GM19397 (cell line): ENCODE data around the gene HOXC11.

Experiments
- ATAC-seq: cut with Tn5 transposase; IDR thresholded peaks from one replicate; pipeline ENCODE4 v1.9.1; 2021; ENCODE audit warnings: mild to moderate bottlenecking, moderate library complexity; ENCODE audit not compliant: unreplicated experiment

Gene HOXC11

DNA sequence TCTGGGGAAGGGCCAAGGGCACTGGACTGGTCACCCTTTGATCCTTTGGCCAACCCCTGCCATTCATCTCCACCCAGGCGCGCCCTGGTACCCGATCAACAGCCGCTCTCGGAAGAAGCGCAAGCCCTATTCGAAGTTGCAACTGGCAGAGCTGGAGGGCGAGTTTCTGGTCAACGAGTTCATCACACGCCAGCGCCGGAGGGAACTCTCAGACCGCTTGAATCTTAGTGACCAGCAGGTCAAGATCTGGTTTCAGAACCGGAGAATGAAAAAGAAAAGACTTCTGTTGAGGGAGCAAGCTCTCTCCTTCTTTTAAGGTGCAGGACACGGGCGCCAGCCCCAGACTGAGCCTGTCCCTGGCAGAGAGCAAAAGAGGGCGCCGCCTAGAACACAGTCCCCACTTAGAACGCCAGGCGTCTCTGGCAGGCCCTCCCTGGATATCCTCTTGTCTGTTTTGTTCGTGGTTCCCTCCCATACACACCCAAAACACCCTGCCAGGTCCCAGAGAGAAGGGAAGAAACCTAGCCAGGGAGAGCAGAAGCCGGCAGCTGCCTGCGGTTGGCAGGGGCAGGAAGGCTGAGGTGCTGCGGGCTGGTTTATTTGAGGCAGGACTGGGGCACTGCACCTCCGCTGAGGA lies 16.6 kb upstream of the HOXC11 start:
- ATAC-seq: no peak

DNA sequence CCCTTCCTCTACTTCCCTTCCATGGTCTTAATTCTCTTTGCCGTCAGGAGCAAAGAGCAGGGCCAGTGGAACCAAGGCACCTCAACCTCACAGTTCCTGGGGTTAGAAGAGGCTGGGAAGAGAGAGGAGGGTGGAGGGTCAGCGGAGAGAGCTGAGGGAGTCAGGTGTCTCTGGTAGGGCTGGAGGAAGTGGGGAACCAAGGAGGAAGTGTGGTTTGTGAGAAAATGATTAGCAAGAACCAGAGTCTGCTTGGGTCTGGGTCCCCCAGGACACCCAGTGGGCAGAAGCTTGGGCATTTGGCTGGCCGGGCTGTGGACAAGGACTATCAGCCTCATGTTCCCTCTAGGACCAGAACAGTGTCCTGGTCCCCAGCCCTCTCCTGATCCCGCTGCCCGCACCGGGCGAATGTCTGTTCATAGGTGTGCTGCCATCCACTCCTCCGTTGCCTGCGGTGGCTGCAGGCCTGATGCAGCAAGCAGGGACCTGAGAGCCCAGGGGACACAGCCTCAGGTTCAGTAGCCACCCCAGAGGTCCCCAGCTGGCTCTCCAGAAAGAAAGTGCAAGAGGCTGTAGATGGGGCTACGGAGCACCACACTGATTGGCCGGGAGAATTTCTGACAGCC lies 15.9 kb upstream of the HOXC11 start:
- no peak for ATAC-seq

DNA sequence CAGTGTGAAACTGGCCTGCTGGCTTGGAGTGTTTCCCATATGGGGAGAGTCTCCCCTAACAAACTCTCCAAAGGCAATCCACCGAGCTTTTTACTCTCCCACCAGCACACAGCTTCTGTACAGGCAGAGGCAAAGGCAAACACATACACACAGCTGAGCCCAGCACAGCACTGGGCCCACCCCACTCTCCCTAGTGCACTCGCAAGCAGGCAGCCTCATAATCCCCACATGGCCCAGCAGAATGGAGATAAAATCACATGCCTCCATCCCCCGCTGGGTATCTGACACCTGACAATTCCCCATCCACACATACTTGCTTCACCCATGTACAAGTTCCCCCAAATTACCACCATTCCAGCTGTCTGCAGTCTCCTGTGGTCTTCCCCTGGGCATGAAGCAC lies 14.8 kb upstream of the HOXC11 start:
- no peak for ATAC-seq

DNA sequence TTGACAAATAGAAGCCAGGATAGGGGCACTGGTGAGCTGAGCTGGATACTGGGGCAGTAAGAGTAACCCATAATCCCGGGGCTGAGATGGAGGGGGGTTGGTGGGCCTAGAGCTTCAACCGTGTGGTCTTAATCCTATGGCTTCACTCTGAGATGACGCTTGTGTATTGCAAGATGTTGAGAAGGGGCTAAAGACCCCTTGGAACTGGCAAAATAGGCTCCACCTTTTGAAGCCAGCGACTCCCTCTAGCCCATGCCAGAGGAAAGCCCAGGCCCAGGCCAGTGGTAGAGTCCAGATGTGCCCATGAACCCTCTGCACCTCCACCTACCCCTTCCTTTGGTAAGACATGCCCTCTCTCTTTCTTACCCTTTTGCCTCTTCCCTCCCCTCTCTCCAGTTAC lies 13.6 kb upstream of the HOXC11 start:
- ATAC-seq: no peak

DNA sequence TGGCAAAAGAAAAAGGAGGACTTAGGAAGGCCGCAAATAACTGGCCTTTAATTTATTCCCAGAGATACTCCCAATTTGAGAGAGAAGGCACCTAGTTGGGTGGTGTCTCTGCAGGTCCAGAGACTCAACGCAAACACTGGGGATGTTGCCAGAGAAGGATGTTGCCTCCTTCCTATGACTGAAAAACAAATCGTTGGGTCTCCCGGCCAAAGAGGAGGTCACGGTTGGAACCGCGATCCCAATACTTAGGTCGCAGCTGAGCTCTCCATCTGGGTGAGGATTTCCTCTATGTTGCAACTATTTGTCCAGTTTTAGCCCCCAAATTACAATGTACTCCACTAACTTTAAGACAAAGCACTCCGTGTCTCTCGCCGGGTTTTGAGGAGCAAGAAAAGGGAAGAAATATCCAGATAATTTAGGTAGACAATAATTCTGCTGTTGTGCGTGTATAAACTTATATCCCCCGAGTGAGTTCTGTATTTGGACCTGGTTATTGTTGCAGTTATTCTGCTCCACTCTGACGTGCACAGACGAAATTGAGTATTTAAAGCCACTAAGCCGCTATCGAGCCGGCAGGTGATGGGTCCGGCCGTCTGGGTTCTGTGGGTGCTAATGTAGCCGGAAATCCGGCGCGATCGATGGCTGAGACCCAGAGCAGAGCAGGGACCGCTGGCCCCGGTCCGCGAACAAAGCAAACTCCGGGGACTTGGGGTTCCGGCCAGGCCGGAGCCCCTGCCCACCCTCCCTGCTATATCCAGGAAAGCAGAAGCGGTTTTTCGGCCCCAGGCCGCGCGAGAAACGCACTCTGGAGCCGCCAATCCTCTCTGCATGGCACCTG lies 12.5 kb upstream of the HOXC11 start:
- ATAC-seq: no peak

DNA sequence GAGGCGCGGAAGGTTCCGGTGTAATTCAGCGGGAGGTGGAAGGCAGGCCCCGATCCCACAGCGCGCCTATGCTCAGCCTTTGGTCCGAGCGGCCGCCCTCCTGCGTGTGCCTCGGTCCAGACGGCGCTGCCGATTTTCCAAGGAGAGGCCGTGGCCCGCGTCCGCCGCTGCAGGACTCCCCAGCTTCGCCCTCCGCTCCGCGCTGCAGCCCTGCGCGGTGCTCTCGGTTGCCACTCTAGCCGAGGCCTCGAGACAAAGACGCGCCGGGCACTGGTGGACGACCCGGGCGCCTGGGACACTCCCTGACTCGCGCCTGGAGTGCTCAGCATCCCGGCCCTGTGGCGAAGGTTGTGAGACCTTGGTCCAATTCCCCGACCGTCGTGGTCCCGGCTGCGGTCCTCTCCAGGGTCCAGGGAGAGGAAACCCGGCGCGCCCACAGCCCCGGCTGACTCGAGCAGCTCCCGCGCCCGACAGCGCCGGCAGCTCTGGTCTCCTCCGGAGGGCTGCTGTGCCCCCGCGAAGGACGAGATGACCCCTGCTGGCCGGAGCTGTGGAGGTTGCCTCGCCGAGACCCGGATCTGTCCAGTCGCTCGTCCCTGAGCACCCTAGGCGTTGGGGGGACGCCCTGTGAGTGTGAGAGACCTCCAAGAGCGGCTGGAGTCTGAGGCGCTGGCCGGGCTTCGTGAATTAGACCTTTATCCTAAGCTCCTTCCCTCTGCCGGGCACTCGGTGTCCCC lies 11.7 kb upstream of the HOXC11 start:
- ATAC-seq: no peak

DNA sequence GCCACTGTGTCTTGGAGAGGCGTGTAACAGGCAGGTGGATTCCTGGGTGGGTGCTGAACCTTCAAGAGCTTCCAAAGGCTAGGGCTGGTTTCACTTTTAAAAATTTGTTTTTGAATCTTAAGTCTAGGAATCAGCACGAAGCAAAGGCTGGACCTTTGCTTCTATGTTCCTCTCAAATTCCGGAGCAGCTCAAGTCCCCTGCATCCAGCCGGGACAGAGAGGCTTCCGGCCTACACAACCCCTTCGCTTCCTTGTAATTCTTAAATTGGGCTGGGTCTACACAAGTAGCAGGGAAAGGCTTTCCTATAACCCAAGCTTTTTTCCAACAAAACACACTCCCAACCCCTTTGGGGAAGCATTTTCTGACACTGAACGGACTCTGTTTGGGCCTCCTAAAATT lies 9.9 kb upstream of the HOXC11 start:
- ATAC-seq: no peak

DNA sequence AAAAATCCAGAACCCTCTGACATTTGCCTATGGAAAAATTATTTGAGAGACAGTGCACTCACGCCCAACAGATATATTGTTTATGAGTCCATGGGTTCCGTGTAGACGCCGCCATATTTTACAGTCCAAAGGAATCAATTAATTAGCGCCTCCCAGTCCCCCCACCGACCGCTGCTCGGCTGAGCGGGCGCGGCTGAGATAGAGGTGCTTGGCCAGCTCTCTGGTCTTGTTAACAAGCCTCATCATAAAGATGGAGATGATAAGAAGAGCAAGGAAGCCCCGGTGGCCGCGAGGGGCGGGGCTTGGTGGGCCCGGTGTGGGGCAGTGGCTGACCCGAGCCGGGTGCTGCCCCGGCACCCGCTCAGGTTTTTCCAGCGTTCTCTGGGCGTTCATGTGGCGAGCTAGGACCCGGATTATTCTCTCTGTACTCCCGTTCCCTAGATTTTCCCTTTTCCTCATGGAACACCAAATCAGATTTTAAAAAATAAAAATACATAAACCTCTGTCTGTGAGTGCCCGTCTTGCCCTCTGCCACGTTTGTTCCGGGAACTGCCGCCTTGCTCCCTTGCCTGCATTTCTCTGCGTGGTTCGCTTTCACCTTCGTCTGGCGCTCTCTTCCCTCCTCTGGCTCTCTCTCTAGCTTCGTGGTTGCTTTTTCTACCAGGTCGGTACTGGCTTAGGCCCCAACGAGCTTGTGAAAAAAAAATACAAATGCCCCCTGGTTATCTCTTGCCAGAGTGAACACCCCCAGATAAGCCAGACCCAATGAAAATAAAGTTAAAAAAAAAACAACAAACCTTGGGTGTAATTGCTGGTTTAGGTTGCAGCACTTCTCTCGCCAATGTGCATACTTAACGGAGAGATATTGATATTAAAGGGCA lies 9.3 kb upstream of the HOXC11 start:
- no peak for ATAC-seq

DNA sequence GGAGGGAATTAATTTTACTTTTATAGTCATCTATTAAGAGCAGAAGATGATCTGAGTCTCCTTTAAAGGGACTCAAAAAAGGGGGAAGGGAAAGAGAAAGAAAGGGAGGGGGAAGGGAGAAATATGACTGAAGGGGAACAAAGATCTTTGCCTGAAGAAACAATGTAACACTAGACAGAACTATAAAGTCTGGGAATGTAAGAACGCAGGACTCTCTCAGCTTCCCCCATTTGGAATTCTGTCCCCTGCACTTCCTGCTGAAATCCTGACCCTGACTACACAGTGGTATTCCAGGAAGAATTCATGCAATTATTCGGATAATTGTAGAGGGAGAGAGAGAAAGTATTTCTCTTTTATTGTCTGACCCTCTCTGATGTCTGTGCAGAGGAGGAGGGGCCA lies 8.6 kb upstream of the HOXC11 start:
- ATAC-seq: no peak

DNA sequence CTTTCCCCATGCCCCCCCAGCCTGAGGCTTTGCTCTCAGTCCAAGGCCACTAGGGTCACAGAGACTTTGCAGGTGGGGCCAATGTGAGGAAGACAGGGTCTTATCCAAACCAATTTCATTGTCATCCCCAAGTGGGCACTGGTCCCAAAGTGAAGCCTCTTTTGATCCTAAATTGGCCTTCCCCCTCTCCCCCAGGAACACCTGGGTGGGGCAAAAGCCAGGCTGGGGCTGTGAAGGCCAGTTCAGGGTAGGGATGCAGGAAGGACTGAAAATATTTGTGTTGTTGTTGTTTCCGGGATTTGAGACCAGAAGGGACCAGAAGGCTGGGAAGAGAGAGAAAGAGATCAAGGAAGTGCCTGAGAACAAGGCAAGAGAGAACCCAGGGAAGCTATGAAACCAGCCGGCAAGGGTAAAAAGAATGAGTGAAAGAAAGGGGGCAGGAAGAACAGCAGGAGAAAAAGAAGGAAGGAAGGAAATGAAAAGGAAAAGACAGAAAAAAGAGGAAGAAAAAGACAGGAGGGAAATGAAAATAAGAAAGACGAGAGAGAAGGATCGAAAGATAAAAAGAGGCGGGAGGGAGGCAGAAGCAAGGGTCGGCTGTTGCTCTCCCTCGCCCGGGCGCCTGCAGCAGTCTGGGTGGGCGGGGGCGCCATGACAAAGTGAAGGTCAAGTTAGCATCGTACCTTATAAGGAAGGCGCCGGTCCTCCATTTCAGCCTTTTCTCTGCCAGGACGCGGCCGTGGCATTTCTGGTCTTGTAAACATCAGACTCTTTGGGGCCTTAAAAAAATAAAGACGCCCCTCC lies 7.4 kb upstream of the HOXC11 start:
- ATAC-seq: no peak

DNA sequence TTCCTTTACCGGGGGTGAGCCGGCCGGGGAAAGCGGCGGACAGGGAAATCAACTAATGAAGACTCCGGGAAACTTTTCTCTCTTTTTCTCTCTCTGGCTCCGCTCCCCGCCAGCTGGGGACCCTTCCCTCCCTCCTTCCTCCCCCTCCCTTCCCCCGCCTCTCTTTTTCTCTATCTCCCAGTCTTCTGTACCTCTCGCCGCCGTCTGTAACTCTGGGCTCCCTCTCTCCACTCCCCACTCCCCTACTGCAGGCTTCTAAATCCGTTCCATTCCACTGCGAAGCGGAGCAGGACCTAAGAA lies 6.9 kb upstream of the HOXC11 start:
- ATAC-seq: no peak

DNA sequence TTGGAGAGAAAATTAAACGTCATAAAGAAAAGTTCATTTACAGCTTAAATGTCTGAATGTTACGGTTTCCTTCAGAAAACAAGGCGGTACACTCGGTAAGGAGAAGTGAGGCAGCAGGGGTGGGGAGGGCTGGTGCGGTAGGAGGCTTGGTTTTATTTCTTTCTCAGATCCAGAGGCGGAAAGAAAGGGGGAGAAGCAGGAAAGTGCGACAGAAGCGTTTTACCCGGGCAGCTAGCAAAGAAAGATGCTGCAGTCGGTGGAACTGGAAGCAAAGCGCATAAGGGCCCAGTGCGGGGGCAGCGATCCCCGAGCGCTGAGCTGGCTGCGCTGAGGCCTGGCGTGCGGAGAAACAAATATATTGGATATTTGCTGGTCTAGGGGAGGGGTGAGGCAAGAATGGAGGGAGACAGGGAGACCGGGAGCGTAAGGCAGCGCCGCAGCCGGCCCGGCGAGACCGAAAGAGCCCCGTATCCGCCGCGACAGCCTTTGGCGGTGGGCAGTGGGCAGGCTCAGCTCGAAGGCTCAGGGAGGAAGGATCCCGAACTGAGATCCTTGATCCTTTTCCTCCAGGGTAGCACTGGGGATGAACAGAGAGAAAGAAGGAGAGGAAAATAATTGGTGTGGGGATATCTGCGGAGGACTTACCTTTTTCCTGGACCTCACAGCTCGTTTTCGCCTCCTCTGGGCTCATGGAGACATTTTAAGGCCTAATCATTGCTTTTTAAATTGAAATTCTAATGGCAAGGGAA lies 6.4 kb upstream of the HOXC11 start:
- no peak for ATAC-seq

DNA sequence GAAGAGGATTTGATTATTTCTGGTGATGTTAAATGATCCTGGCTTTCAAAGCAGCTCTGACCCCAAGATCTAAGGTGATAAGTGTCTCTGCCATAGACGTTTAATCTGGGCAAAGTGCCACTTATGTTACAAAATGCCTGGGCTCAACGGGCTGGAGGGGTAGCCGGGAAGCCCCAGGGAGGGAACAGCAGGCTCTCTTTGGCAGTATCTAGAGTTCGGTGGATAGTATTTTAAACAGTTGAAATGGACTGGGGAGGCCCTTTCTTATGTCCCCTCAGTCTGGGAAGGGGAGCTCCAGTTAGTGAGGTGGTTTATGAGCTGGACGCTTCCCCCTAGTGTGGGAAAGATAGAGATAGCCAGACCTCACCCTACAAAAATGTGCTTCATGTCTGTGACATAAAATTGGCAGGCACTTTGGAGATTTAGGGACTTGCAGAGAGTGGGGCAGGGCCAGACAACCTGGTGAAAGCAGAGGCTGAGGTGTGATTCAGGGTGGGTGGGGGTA lies 5.5 kb upstream of the HOXC11 start:
- ATAC-seq: no peak

DNA sequence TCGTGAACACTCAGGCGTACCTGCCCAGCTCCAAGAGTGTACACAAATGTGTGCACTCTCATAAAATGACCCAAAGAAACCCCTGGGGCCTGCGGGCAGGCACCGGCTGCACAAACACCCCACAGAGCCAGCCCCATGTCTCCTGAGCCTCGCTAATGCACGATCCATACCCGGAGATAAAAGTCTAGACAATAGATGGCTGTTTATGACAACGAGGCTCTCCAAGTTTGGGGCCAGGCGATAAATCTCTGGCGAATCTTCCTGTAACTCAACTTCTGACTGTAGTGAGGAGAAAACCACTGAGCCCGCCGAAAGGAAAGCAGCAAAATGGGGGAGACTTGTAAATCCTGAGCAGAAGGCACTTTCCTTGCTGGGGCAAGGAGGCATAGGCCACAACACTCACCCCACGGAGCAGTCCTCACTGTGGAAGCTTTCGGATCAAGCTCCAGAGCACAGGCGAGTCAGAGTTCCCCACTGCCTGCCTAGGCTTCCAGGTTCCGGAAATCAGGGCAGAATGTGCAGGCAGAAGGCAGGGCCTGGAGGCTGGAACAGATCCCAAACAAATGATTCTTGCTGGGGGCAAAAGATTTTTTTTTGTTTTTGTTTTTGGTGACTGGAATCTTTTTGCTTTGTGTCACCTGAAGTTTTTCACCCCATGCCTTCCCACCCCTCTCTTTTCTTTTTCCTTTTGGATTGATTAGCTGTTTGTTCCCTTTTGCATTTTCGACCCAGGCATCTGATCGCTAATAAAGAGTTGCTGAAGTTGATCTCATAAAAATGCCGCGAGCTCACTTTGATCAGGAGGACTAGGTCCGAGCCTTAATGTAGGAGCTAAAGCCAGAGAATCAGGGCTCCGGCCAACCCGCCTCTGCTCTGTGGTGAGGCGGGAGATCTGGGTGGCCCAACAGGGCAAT lies 4.5 kb upstream of the HOXC11 start:
- ATAC-seq: no peak

DNA sequence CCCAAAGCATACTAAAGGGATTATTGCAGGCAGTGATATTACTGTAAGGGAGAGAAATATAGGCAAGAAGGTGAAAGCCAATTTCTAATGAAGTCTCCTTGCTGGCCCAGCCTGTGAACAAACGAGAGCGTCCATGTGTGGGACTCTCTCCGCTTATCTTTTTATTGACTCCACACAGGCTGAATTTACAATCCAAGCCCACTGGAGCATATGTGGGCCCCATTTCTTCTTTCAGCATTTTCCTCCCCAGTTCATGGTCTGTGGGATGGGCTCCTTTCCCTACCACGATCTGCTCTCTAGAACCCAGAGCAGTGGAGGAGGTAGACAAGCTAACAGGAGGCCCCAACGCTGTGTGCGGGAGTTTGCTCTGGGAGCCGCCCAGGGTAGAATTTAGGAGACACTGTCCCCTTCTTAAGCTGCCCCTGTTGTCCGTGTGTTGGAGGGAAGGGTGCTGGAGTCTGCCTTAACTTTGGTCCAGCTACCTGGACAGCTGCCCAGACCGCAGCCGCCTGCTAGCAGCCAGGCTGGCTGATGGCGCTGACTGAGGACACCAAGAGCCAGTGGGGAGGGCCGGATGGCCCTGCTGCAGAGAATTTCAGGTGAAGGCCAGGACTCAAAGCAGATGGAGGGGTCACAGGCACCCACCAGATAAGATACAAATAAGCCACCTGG lies 3.2 kb upstream of the HOXC11 start:
- no peak for ATAC-seq

DNA sequence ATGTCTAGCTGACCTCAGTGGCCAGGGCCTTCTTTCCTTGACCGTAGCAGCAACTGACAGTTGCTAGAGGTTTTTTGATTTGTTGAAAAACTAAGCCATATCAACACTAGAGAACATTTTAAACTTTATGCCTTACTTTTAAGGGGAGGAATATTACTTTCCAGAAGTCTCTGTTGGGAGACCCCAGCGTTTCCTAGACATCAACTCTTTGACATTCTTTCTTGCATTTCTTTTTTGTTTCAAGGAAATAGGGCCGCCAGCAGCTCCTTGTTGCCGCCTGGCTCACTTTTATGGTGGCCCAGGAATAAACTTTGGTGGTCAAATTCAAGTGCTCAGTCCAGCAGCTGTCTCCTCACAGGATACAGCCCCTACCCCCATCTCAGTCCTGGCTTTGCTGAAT lies 2.5 kb upstream of the HOXC11 start:
- no peak for ATAC-seq

DNA sequence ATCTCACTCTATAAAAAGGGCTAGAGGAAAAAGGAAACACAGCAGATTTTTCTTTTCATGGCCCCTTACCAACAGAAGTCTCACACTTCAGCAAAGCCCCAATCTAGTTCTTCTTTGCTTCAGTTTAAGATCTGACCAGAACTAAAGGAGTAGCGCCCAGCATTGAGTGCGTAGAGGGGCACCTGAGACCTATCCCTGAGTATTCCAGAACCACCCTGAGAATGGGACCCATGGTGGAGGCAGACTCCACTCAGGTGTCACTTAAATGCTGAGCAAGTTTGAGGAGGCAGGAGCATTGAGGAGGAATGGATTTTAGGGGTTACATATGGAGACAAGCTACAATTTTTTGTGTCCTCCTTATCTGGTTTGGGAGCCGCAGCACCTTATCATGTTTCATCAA lies 1.8 kb upstream of the HOXC11 start:
- ATAC-seq: no peak
